Anterior cingulate cortex (tissue), 58 donors: ENCODE data around the gene KLHDC2.
"Not testable (repeated sequence)": the region's sequence is repeated elsewhere in the genome, so short reads cannot be mapped to it uniquely, and the experiment has no call there.

ENCODE experiments used
- DNase-seq, 58 donors: peaks; one replicate each; lab custom pipeline; 2025; lab: John Stamatoyannopoulos, UW

Gene KLHDC2

GRCh38 chr14:49774106-49774505 is 6.2 kb downstream of the KLHDC2 start:
- no peak for DNase-seq

- DNase-seq, result no peak
Measured at GRCh38 chr14:49778421-49778820, 10.5 kb downstream of the KLHDC2 start.

GRCh38 chr14:49781040-49781439 is 13.1 kb downstream of the KLHDC2 start:
- DNase-seq, result not testable (repeated sequence)

- no peak for DNase-seq
Measured at GRCh38 chr14:49783394-49784014, 15.6 kb downstream of the KLHDC2 start.

GRCh38 chr14:49786315-49786714 is 18.4 kb downstream of the KLHDC2 start:
- no peak for DNase-seq

- DNase-seq, result no peak
Measured at GRCh38 chr14:49792618-49793017, 24.7 kb downstream of the KLHDC2 start.

GRCh38 chr14:49796025-49796424 is 28.1 kb downstream of the KLHDC2 start:
- DNase-seq, result no peak

- DNase-seq, result no peak
Measured at GRCh38 chr14:49808780-49809179, 40.8 kb downstream of the KLHDC2 start.

- not testable (repeated sequence) for DNase-seq
Measured at GRCh38 chr14:49816118-49816517, 48.2 kb downstream of the KLHDC2 start.

- no peak for DNase-seq
Measured at GRCh38 chr14:49816844-49817243, 48.9 kb downstream of the KLHDC2 start.

- no peak for DNase-seq
Measured at GRCh38 chr14:49820176-49820575, 52.2 kb downstream of the KLHDC2 start.

GRCh38 chr14:49828640-49829039 is 60.7 kb downstream of the KLHDC2 start:
- no peak for DNase-seq
